T-helper 1 cell treated with Interleukin-12 subunit alpha and Interleukin-12 subunit beta and Interleukin-4 antibody, amounts not matched to agents 30 μg/mL and 1 μg/mL, for 36 hours (primary cell): Measurements from ENCODE around the gene GRP.

ENCODE experiments used
- H3K27ac Mint-ChIP-seq: one replicate; pipeline ENCODE4 v1.8.0; 2021; ENCODE audit warnings: mild to moderate bottlenecking, mixed read lengths
- H3K27me3 Mint-ChIP-seq: one replicate; pipeline ENCODE4 v1.8.0; 2021; ENCODE audit warnings: low read depth, mixed read lengths
- H3K36me3 Mint-ChIP-seq: one replicate; pipeline ENCODE4 v1.8.0; 2021; ENCODE audit warnings: low read depth, mixed read lengths
- H3K4me1 Mint-ChIP-seq: one replicate; pipeline ENCODE4 v1.8.0; 2021; ENCODE audit warnings: low read depth, mixed read lengths
- H3K4me3 Mint-ChIP-seq: one replicate; pipeline ENCODE4 v1.8.0; 2021; ENCODE audit warnings: mild to moderate bottlenecking, moderate library complexity, mixed read lengths
- H3K9me3 Mint-ChIP-seq: one replicate; pipeline ENCODE4 v1.8.0; 2021; ENCODE audit warnings: mixed read lengths

GRP gene

DNA sequence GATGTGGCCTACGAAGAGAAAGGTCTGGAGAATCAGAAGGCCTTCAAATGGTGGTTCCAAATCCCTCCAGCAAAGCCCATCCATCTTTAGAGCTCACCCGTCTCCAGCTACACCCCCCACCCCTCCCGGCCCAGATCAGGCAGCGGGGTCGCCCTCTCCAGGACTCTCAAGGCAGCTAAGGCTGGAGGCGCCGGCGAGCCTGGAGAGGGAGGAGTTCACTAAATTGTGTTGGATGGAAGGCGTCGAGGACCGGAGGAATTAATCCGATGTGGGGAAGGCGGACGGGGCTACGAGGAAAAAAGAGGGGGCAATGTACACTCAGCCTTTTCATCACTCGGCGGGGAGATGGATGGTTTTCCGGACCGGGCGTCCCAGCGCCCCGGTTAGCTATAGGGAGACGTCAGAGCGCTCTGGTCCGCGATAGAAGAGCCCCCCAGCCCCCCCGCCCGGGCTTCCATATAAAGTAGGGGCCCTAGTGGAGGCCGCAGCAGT, at the start of gene GRP:
Gene GRP, plus strand, starts transcription at position 487 of the 492 bp plus-strand sequence. CDS start 108 bp downstream, outside the sequence.
- peaks cover 81% of the 10 kb centered on the region for H3K27me3 Mint-ChIP-seq
- H3K27ac Mint-ChIP-seq = no peak within 1 kb of the TSS
- peaks cover 3% of the 10 kb centered on the region for H3K36me3 Mint-ChIP-seq
- no peak within 1 kb of the TSS for H3K4me3 Mint-ChIP-seq
- H3K4me1 Mint-ChIP-seq = peaks cover 6% of the 10 kb centered on the region
- H3K9me3 Mint-ChIP-seq = no peaks in the 10 kb centered on the region

DNA sequence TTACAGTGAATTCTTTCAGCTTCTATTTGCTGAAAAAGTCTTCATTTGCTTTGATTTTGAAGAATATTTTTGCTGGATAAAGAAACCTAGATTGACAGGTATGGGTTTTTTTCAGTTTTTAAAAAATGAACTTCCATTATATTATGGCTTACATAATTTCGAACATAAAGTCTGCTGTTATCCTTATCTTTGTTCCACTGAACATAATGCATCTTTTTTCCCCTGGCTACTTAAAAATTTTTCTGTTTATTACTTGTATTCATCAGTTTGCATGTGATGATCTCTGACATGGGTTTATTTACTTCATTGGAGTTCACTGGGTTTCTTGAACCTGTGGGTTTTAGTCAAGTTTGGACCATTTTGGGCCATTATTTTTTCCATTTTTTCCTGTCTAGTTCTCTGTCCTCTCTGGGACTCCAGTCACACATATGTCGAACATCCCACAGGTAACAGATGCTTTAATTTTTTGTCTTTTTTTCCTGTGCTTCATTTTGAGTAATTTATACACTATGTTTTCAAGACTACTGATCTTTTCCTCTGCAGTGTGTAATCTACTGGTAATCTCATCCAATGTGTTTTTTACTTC, 47.2 kb upstream of the GRP start:
- Mint-ChIP-seq H3K27me3 (peaks cover 7% of the 10 kb centered on the region), H3K9me3 (peaks cover 30% of the 10 kb centered on the region), H3K27ac (no peak overlapping the region), H3K36me3 (no peaks in the 10 kb centered on the region), H3K4me1 (no peaks in the 10 kb centered on the region), H3K4me3 (no peak overlapping the region)

DNA sequence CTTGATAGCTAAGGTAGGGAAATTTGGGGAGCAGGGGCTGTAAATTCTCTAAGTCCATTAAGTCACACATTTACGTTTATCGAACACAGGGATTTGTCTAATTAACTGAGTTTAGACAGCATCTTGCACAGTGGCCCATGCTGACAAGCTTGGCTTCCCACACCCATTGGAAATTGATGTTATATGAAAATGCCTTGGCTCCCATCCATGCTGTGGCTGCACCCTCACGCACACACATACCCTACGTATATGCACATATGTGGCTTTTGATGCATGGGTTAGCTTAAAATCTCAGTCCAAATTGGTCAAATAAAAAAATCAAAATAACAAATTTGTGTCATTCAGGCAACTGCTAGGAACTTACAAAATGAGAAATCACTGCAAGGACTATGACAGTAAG, 42.5 kb upstream of the GRP start:
- H3K27me3 Mint-ChIP-seq = no peaks in the 10 kb centered on the region
- H3K9me3 Mint-ChIP-seq = peaks cover 17% of the 10 kb centered on the region
- H3K4me3 Mint-ChIP-seq = no peak overlapping the region
- H3K36me3 Mint-ChIP-seq = no peaks in the 10 kb centered on the region
- no peaks in the 10 kb centered on the region for H3K4me1 Mint-ChIP-seq
- H3K27ac Mint-ChIP-seq = no peak overlapping the region

DNA sequence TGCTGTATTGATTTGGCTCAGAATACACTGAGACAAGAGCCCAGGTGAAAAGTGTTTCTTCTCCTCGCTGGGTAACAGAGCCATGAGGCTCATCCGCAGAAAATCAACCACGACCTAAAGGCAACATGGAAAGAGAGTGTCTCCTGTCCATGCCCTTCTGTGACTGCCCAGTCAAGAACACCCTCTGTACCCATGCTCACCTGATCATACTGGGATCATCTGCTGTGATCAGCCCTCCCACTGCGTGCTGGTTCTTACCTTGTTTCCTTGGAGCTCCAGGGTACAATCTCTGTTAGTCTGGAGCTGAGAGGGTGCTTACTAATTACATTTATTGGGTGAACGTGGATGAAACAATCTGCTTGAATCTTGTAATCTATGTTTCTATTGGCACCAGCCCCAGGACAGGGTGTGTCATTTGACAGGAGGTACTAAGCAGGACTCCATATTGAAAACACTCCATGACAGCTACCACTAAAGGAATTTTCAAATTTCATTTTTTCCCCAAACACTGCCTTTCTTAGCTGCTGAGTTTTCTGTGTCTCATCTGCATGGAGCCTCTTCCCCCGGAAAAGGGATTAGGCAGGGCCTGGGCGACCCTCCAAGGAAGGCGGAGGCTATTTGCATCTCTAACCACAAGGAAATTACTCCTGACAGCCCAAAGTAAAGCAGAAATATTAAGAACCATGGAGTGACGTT, 39.7 kb upstream of the GRP start:
- Mint-ChIP-seq H3K36me3 (no peaks in the 10 kb centered on the region), H3K9me3 (no peaks in the 10 kb centered on the region), H3K4me1 (no peaks in the 10 kb centered on the region), H3K4me3 (no peak overlapping the region), H3K27me3 (no peaks in the 10 kb centered on the region), H3K27ac (no peak overlapping the region)

DNA sequence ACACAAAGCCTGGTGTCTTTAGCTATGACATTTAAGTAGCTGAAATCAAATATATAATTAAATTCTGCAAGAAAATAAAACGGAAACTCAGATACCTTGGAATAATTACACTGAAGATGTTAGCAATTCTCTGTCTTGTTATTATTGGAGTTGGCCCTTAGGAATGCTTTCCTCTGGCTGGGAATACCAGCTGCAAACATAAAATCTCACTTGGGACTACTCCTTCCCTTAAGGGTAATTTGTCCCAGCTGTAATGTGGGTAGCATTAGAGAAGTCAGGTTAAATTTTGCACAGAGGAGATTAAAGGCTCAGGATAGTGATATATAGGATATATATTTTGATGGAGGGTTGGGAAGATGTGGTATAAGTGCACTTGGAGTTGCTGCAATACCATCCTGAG, 37.3 kb upstream of the GRP start:
- H3K4me1 Mint-ChIP-seq = no peaks in the 10 kb centered on the region
- H3K27ac Mint-ChIP-seq = no peak overlapping the region
- H3K9me3 Mint-ChIP-seq = no peaks in the 10 kb centered on the region
- H3K36me3 Mint-ChIP-seq = no peaks in the 10 kb centered on the region
- no peak overlapping the region for H3K4me3 Mint-ChIP-seq
- H3K27me3 Mint-ChIP-seq = peaks cover 5% of the 10 kb centered on the region

DNA sequence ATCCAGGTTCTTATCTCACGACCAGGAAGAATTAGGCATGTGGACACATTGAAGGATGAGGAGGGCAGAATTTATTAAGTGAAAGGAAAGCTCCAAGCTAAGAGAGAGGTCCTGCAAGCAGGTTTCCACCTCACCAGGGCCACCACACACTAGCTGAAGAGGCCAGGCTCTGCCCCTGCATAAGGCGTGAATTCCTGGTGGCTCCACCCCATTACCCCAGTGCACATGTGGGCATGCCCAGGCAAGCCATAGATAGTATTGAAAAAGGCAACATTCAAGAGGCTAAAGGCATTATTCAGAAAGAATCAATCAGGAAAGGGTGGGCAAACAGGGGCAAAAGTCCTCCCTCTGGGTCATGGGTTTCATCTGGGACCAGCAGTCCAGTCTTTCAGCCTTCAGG, 30.9 kb upstream of the GRP start:
- Mint-ChIP-seq H3K36me3 (no peaks in the 10 kb centered on the region), H3K27me3 (peaks cover 5% of the 10 kb centered on the region), H3K9me3 (peaks cover 6% of the 10 kb centered on the region), H3K4me3 (no peak overlapping the region), H3K4me1 (no peaks in the 10 kb centered on the region), H3K27ac (no peak overlapping the region)

DNA sequence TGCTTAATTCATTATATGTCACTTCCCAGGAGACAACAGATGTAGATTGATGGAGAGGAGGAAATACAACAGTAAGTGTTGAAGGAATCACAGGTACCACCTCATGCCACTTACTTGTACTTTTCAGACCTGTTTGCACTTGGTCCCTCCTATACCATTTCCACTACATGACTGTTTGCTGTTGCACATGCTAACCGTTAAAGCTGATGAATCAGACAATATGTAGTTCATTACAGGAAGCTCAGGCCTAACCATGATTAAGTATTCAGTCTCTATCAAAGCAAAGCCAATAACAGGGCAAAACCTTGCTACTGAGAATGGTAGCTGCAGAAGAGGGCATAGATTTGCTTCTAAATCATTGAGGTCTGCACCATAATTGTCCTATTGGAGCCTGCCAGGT, 30.2 kb upstream of the GRP start:
- Mint-ChIP-seq H3K4me3 (no peak overlapping the region), H3K9me3 (peaks cover 6% of the 10 kb centered on the region), H3K36me3 (no peaks in the 10 kb centered on the region)

DNA sequence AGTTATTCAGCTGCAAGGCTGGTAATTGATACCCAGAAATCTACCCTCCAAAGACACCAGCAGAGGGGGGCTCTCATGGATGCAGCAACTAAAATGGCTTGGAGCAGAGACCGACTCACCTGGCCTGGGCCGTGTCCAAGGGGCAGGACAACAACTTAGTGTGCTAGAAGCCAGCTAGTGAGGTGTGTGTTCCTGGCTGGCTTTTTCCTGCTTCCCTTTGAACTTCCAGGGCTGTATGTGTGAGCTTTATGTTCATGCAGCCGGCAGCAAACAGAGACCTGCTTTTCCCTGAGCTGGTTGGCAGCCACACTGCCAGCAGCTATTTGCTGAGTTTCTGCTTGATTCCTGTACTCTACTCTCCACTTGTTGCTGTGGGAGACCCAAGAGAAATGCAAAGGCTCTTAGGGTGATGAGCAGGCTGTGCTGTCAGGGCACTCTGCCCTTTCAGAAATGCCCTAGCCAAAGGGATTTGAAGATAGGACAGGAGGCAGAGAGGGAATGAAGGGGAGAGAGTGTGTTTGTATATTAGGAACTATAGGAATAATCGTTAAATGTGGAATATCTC, 23.7 kb upstream of the GRP start:
- Mint-ChIP-seq H3K4me1 (no peaks in the 10 kb centered on the region), H3K27ac (no peak overlapping the region), H3K36me3 (no peaks in the 10 kb centered on the region), H3K4me3 (no peak overlapping the region), H3K27me3 (peaks cover 24% of the 10 kb centered on the region), H3K9me3 (no peaks in the 10 kb centered on the region)

More for the DNA sequence above, 30.2 kb upstream of the GRP start:
- peaks cover 5% of the 10 kb centered on the region for H3K27me3 Mint-ChIP-seq
- no peak overlapping the region for H3K27ac Mint-ChIP-seq
- H3K4me1 Mint-ChIP-seq = no peaks in the 10 kb centered on the region

DNA sequence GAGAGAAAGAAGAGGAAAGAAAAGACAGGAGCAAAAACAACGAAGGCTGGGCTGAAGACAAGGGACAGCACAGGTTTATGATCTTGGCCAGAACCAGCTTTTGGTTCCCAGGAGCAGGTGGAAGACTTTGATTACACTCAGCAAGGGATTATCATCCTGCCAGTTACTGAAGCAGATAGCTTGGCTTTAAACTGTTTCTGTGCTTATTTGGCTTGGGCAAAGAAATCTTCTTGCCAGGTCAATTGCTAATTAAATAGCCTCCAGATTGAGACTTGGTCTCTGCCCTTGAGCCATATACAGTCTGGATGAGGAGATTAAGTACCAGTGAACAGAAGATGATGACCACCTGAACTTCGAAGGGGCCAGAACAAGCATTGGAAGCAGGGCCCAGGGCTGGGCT, 22.3 kb upstream of the GRP start:
- H3K36me3 Mint-ChIP-seq = no peaks in the 10 kb centered on the region
- no peaks in the 10 kb centered on the region for H3K4me1 Mint-ChIP-seq
- H3K27me3 Mint-ChIP-seq = peaks cover 24% of the 10 kb centered on the region
- no peak overlapping the region for H3K4me3 Mint-ChIP-seq
- H3K9me3 Mint-ChIP-seq = no peaks in the 10 kb centered on the region
- no peak overlapping the region for H3K27ac Mint-ChIP-seq

DNA sequence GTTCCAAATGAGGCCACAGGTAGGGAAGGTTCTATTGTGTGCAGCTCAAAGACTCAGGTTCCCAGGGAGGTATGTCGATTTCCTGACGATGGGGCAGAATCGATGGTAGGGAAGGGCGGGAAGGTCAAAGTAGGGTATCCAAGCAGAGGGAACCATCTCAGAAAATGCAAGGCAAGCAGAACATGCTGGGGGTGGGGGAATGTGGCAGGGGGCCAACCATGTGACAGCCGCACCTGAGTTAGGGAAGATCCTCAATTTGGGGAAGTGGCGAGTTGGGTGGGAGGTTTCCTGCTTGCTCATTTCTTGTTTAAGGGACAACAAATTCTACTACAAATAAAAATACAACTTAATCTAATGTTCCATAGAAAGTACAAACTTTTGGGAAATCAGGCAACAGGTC, 21.7 kb upstream of the GRP start:
- Mint-ChIP-seq H3K36me3 (no peaks in the 10 kb centered on the region), H3K27me3 (peaks cover 24% of the 10 kb centered on the region), H3K4me3 (no peak overlapping the region), H3K27ac (no peak overlapping the region), H3K4me1 (no peaks in the 10 kb centered on the region), H3K9me3 (no peaks in the 10 kb centered on the region)

DNA sequence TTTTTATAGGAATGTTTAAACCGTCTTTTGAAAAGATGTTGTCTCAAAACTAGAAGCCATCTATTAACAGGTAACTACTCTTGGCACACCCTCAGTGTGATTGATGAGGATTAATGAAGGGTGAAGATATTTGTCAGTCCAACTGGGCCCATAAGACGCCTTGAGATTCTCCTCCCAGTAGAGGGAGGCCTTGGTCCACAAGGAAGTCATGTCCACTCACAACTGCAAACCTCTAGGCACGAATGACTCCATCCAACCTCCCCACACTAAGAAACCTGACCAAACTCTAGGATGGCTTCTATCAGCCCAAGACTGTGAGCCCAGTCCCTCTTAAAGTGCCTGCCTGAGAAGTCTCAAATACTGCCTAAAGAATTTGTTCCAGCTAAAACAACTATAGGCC, 19.2 kb upstream of the GRP start:
- no peaks in the 10 kb centered on the region for H3K36me3 Mint-ChIP-seq
- H3K4me1 Mint-ChIP-seq = no peaks in the 10 kb centered on the region
- no peaks in the 10 kb centered on the region for H3K9me3 Mint-ChIP-seq
- H3K27me3 Mint-ChIP-seq = peaks cover 30% of the 10 kb centered on the region
- no peak overlapping the region for H3K27ac Mint-ChIP-seq
- no peak overlapping the region for H3K4me3 Mint-ChIP-seq

DNA sequence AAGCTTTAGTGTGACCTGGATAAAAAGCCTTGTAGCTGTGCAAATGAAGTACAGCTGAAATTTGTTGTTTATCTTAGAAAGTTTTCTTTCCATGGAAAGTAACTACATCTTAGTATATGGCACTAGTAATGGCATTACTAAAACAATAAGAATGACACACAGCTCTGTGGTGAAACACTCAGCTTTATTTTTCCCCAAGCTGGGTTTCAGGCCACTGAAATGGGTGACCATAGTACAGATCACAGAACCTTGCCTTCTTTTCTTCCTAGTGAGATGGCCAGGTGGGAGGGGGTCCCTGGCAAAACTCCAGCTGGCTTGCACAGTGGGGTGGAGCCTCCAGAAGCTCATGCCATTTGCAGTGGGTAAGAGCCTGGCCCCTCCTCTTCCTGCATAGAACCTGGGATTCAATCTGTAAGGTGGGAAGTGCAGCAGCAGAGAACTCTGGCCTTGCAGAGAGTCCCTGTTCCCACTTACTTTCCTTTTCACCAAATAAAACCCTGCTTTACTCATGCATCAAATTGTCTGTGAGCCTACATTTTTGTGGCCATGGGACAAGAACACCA, 17.6 kb upstream of the GRP start:
- Mint-ChIP-seq H3K4me1 (no peaks in the 10 kb centered on the region), H3K36me3 (no peaks in the 10 kb centered on the region), H3K27ac (no peak overlapping the region), H3K9me3 (no peaks in the 10 kb centered on the region), H3K4me3 (no peak overlapping the region), H3K27me3 (peaks cover 28% of the 10 kb centered on the region)

DNA sequence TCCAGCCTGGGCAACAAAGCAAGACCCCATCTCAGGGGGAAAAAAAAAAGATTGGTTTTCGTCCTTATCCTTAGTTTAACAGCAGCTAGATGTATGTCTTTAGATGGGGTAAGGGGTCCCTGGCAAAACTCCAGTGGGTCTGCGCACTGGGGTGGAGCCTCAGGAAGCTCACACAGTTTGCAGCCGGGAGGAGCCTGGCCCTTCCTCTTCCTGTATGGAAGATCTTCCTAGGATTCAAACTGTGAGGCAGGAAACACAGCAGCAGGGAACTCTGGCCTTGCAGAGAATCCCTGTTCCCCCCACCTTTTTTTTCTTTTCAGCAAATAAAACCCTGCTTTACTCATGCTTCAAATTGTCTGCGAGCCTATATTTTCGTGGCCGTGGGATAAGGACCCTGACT, 12.5 kb upstream of the GRP start:
- Mint-ChIP-seq H3K9me3 (no peaks in the 10 kb centered on the region), H3K36me3 (no peaks in the 10 kb centered on the region), H3K4me1 (no peaks in the 10 kb centered on the region), H3K27ac (no peak overlapping the region), H3K4me3 (no peak overlapping the region), H3K27me3 (peaks cover 31% of the 10 kb centered on the region)

DNA sequence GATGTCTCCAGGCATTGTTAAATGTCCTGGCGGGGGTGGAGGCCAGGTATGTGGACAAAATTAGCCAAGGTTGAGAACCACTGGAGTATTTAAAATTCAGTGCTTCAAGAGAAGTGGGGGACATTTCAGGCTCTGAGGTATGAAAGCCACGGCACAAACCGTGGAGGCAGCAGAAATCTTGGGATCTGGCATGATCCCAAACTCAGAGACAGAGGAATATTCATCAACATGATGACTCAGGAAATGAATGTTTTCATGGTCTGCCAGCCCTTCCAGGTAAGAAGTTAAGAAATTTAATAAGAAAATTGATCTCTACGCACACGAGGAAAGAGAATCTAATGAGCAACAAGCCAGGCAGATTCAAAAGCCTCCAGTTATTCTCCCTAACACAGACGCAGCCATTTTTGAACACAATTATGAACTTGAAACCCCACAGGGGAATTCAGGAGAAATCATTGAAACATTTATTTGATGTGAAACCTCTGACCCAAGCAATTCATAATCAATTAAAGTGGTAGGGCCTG, 11.3 kb upstream of the GRP start:
- Mint-ChIP-seq H3K27ac (no peak overlapping the region), H3K4me3 (no peak overlapping the region), H3K4me1 (no peaks in the 10 kb centered on the region), H3K27me3 (peaks cover 30% of the 10 kb centered on the region), H3K9me3 (no peaks in the 10 kb centered on the region), H3K36me3 (no peaks in the 10 kb centered on the region)

DNA sequence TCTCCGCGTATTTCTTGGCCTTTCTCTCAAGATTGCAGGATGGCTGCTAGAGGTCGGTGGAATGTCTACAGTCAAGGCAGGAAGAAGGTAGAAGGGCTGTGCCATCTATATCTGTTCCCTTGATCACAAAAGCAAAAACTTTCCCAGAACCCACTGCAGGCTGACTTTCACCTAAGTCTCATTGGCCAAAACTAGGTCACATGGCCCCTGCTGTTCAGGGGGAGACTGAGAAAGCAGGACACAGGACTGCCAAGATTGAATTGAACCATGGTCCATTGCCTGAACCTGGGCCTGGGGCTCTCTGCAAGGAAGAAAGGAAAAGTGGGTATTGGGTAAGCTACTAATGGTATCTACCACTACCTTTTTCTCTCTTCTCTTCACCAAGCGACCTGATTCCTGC, 9.7 kb upstream of the GRP start:
- Mint-ChIP-seq H3K9me3 (no peaks in the 10 kb centered on the region), H3K27ac (no peak overlapping the region), H3K4me3 (no peak overlapping the region), H3K27me3 (peaks cover 22% of the 10 kb centered on the region), H3K36me3 (no peaks in the 10 kb centered on the region), H3K4me1 (no peaks in the 10 kb centered on the region)
